ENCODE measurements around the gene NHSL1. TPM values are rescaled to one million over a fixed set of nuclear protein-coding genes. Genes with fewer than 3 reads are reported as not detected.

Gene NHSL1
- total RNA-seq, 3 donors from 2014 or later: 53.1 to 155 (median 107) TPM

DNA sequence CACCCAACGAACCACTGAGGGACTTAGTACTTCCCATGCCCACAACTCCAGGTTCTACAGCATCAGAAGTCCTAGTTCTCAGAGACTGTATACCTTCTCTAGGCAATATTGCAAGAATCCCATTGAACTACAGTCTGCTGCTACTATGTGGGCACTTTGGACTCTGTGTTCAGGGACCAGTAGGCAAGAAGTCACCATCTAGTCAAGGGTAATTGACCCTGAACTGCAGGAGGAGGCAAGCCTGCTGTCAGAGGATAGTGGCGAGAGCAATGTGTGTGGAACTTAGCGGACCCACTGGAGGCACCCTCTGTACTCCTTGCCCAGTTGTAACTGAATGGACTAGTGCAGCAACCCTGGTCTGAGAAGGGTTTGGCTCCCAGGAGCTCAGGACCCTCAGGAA lies 79.5 kb downstream of the NHSL1 start:
- DNase-seq: no peak
- ATAC-seq: peak; percentile 26
- no peaks in the 10 kb centered on the region for H3K36me3 ChIP-seq (ENCODE audit: low read depth)
- no peaks in the 10 kb centered on the region for H3K4me1 ChIP-seq (ENCODE audit: low read depth)
- TF ChIP-seq CTCF (IDR thresholded peaks at IDR 0.05): no peak
- H3K4me3 ChIP-seq: no peak overlapping the region
- intact Hi-C loops (cut with DNase I, micrococcal nuclease): loop anchor here in 1 of 2 donors (10.0 kb wide), 2 partner anchors 95 to 165 kb away; no protein-coding TSS in a partner anchor
- H3K9me3 ChIP-seq: no peaks in the 10 kb centered on the region

DNA sequence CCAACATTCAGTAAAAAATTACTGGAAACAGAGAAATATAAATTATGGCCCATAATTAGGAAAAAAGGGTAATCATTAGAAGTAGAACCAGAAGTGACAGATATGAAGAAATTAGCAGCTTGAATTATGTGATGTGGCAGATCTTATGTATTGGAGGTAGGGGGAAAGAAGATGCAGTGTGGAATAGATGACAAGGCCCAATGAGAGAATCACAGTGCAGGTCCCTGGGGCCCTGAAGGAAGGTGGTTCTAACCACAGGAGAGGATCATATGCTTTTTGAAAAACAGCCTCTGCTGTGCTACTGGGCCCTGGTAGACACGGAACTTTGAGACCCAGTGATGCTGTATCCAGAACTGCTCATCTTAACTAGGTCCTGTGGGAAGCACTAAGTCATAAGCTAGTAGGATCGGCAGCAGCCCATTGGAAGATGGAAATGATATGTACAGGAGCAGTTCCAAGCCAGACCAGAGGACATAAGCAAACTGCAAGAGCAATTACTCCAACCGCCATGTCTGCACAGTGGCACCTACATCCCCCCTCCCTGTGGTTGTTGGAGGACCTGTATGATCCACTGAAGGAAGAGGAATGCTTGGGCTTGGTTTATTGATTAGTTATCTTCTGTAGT lies 81.1 kb downstream of the NHSL1 start:
- no peaks in the 10 kb centered on the region for H3K36me3 ChIP-seq (ENCODE audit: low read depth)
- no peak overlapping the region for H3K4me3 ChIP-seq
- H3K4me1 ChIP-seq (ENCODE audit: low read depth): no peaks in the 10 kb centered on the region
- ATAC-seq (no peak), DNase-seq (no peak)
- intact Hi-C loops (cut with DNase I, micrococcal nuclease): no loop called here
- no peaks in the 10 kb centered on the region for H3K9me3 ChIP-seq
- no peak for TF ChIP-seq CTCF (IDR thresholded peaks at IDR 0.05)

GRCh38 chr6:138417493-138418117 lies 81.7 kb downstream of the NHSL1 start:
- TF ChIP-seq CTCF (IDR thresholded peaks at IDR 0.05): no peak
- Histone ChIP-seq H3K36me3 (ENCODE audit: low read depth) (peaks cover 5% of the 10 kb centered on the region), H3K4me1 (ENCODE audit: low read depth) (no peaks in the 10 kb centered on the region), H3K9me3 (no peaks in the 10 kb centered on the region), H3K4me3 (no peak overlapping the region)
- ATAC-seq (no peak), DNase-seq (no peak)
- intact Hi-C loops (cut with DNase I, micrococcal nuclease): no loop called here

DNA sequence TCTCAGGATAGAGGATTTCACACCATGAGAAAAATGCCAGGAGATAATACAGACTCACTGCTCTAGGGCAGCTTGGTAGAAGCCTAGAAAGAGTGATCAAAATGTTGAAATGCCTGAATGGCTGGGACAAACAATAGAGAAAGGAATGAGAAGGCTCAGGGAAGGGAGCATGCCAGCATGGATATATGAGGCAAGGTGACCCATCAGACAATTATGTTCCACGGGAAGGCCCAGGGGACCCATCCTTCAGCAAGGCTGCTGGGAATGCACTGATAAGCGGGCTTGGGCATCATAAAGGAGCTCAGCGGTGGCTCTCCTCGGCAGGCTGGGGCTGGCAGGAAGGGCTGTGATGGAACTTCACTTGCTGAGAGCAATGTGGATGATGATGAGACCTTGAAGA lies 83.1 kb downstream of the NHSL1 start:
- H3K36me3 ChIP-seq (ENCODE audit: low read depth): peaks cover 13% of the 10 kb centered on the region

GRCh38 chr6:138415125-138415524 lies 84.2 kb downstream of the NHSL1 start:
- no peak overlapping the region for H3K4me3 ChIP-seq
- H3K9me3 ChIP-seq: no peaks in the 10 kb centered on the region
- peaks cover 13% of the 10 kb centered on the region for H3K36me3 ChIP-seq (ENCODE audit: low read depth)
- TF ChIP-seq CTCF (IDR thresholded peaks at IDR 0.05): no peak
- intact Hi-C loops (cut with DNase I, micrococcal nuclease): no loop called here
- no peaks in the 10 kb centered on the region for H3K4me1 ChIP-seq (ENCODE audit: low read depth)
- ATAC-seq (no peak), DNase-seq (no peak)

More for the DNA sequence above, 83.1 kb downstream of the NHSL1 start:
- ATAC-seq (no peak), DNase-seq (no peak)
- Histone ChIP-seq H3K9me3 (no peaks in the 10 kb centered on the region), H3K4me3 (no peak overlapping the region), H3K4me1 (ENCODE audit: low read depth) (no peaks in the 10 kb centered on the region)
- intact Hi-C loops (cut with DNase I, micrococcal nuclease): no loop called here
- no peak for TF ChIP-seq CTCF (IDR thresholded peaks at IDR 0.05)

All from mucosa of descending colon (tissue), 3 donors.